ENCODE measurements around the gene RNASEH1. TPM values are rescaled to one million over a fixed set of nuclear protein-coding genes. Genes with fewer than 3 reads are reported as not detected.

The RNASEH1 gene
- total and polyA plus RNA-seq, 2 of the 4 experiments (the other 2 are of a cell fraction), result 23.5 to 23.7 TPM

GRCh38 chr2:3557639-3558204 is 411 bp downstream of the RNASEH1 start:
- ChIA-PET POLR2A (ENCODE audit: unreplicated experiment) (interaction anchor here (0.8 kb wide), 1 partner anchor 39 kb away, joined by 3 read pairs; no protein-coding TSS in a partner anchor), CTCF (no interaction called here)
- Histone ChIP-seq H3K4me2 (ENCODE audit: low read depth, low read length) (peak overlapping the region; percentile 99), H3K27me3 (ENCODE audit: control insufficient read depth, insufficient read depth, low read length) (no peaks in the 10 kb centered on the region), H3K14ac (replicated peaks; ENCODE audit: low read depth, low read length) (peak overlapping the region; percentile 92), H2BK5ac (ENCODE audit: low read depth, low read length, poor library complexity, severe bottlenecking) (peak overlapping the region; percentile 61), H3K4me3 (ENCODE audit: insufficient read depth, low read depth, low read length) (peak overlapping the region; percentile 68), H3K56ac (ENCODE audit: extremely low read depth, insufficient read depth, low read length) (peak overlapping the region; percentile 89), H3K9me1 (ENCODE audit: insufficient read depth, low read length) (peaks cover 8% of the 10 kb centered on the region; the same call in 1 of the 2 replicates), H2BK120ac (ENCODE audit: low read depth, low read length) (no peak overlapping the region), H3K23ac (ENCODE audit: low read depth, low read length) (peak overlapping the region; percentile 54), H3K18ac (ENCODE audit: low read depth, low read length) (no peak overlapping the region), H3K4ac (ENCODE audit: low read depth, low read length) (peak overlapping the region; percentile 84), H3K79me1 (ENCODE audit: low read depth in 1 of 2, low read length in 2 of 2) (peaks cover 30 to 50% of the 10 kb centered on the region in 2 experiments), H3K36me3 (ENCODE audit: control insufficient read depth, insufficient read depth, low read length) (peaks cover 19% of the 10 kb centered on the region), H4K5ac (ENCODE audit: low read depth, low read length) (peak overlapping the region; percentile 46; the same call in 1 of the 2 replicates), H2BK20ac (ENCODE audit: low read depth, low read length) (no peak overlapping the region), H4K20me1 (ENCODE audit: insufficient read depth, low read length) (no peaks in the 10 kb centered on the region), H3K9ac (ENCODE audit: low read depth, low read length) (peak overlapping the region; percentile 74), H2BK15ac (ENCODE audit: low read depth, low read length) (no peak overlapping the region), H2AK5ac (ENCODE audit: low read depth, low read length) (peak overlapping the region; percentile 46), H2AK9ac (replicated peaks; ENCODE audit: low read depth, low read length, poor library complexity) (peak overlapping the region; percentile 96), H3K27ac (ENCODE audit: insufficient read depth, low read length) (peak overlapping the region; percentile 76), H4K91ac (ENCODE audit: insufficient read depth, low read depth, low read length) (peak overlapping the region; percentile 36), H4K8ac (ENCODE audit: low read depth in 2 of 2, low read length in 2 of 2) (peak overlapping the region; percentile 61 to 88), H3K9me3 (ENCODE audit: control insufficient read depth, insufficient read depth, low read length) (no peaks in the 10 kb centered on the region), H2AFZ (replicated peaks; ENCODE audit: low read length, poor library complexity) (peak overlapping the region; percentile 97), H3K4me1 (ENCODE audit: control insufficient read depth, insufficient read depth, low read length) (peaks cover 3% of the 10 kb centered on the region; the same call in 1 of the 2 replicates)
- 0 out of 2 replicates have a peak, but pooled peaks have one; percentile 85 for TF ChIP-seq CHD1 (IDR thresholded peaks at IDR 0.05; ENCODE audit: low read depth, low read length)
- no peak for TF ChIP-seq SMC3 (IDR thresholded peaks at IDR 0.05; ENCODE audit: low read depth, low read length)
- TF ChIP-seq FOS (IDR thresholded peaks at IDR 0.05; ENCODE audit: low read depth, low read length), result no peak
- TF ChIP-seq, protein P1, sequence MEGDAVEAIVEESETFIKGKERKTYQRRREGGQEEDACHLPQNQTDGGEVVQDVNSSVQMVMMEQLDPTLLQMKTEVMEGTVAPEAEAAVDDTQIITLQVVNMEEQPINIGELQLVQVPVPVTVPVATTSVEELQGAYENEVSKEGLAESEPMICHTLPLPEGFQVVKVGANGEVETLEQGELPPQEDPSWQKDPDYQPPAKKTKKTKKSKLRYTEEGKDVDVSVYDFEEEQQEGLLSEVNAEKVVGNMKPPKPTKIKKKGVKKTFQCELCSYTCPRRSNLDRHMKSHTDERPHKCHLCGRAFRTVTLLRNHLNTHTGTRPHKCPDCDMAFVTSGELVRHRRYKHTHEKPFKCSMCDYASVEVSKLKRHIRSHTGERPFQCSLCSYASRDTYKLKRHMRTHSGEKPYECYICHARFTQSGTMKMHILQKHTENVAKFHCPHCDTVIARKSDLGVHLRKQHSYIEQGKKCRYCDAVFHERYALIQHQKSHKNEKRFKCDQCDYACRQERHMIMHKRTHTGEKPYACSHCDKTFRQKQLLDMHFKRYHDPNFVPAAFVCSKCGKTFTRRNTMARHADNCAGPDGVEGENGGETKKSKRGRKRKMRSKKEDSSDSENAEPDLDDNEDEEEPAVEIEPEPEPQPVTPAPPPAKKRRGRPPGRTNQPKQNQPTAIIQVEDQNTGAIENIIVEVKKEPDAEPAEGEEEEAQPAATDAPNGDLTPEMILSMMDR (conservative IDR thresholded peaks at IDR 0.05; ENCODE audit: low read depth, low read length), result no peak
- no peak for TF ChIP-seq ELK1 (IDR thresholded peaks at IDR 0.05; ENCODE audit: borderline replicate concordance, low read depth, low read length)
- TF ChIP-seq MXI1 (IDR thresholded peaks at IDR 0.05; ENCODE audit: borderline replicate concordance, low read depth, low read length), result no peak
- WGBS, 2 experiments (ENCODE audit: extremely low coverage in 2 of 2, insufficient read length in 1 of 2), result 0% methylated on average over 21 of the region's 40 CpGs; no CpG with 5 or more reads in 1 of the 2 experiments
- DNase-seq, result no peak
- peak; percentile 40 for ATAC-seq (ENCODE audit: low read depth)
- BruUV-seq (replicated peaks), result TSS peak; percentile 70
- intact Hi-C loops (cut with micrococcal nuclease), result loop anchor here (1.0 to 2.0 kb wide), 4 partner anchors 18 to 94 kb away; partner anchors contain the start of gene RPS7
- dilution Hi-C loops (cut with HindIII; ENCODE audit: low sequenced_read_pairs, unreplicated experiment), result no loop called here
- in situ Hi-C loops (cut with MboI; ENCODE audit: low sequenced_read_pairs), result no loop called here
